ENCODE measurements around the gene GMPR. TPM values are rescaled to one million over a fixed set of nuclear protein-coding genes. Genes with fewer than 3 reads are reported as not detected.
"Not testable (repeated sequence)": the region's sequence is repeated elsewhere in the genome, so short reads cannot be mapped to it uniquely, and the experiment has no call there.

Gene GMPR
- total RNA-seq, 4 donors from 2014 or later = 14.0 to 21.8 (median 15.8) TPM

DNA sequence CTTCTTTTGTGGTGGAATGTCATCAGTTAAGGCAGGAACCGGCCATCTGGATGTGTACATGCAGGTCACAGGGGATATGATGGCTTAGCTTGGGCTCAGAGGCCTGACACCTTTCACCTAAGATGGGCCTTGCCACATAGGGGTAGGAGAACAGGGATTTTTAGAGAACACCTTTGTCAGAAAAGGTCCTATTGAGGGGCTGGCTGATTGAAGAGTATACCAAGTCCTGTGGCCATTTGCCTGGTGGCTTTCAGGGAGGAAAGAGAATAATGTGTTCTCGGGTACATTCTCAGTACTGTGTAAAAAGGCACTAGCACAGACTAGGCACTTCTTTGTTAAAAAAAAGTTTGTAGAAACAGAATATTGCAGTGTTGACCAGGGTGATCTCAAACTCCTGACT lies 26.4 kb downstream of the GMPR start:
- WGBS, 2 donors = 94 to 98% methylated on average over 2 of the region's 2 CpGs
- no peak for DNase-seq (ENCODE audit: low spot score in 2 of 2)
- TF ChIP-seq EP300 (IDR thresholded peaks at IDR 0.05) (no peak), POLR2A (IDR thresholded peaks at IDR 0.05) (no peak)
- TF ChIP-seq, protein P1, sequence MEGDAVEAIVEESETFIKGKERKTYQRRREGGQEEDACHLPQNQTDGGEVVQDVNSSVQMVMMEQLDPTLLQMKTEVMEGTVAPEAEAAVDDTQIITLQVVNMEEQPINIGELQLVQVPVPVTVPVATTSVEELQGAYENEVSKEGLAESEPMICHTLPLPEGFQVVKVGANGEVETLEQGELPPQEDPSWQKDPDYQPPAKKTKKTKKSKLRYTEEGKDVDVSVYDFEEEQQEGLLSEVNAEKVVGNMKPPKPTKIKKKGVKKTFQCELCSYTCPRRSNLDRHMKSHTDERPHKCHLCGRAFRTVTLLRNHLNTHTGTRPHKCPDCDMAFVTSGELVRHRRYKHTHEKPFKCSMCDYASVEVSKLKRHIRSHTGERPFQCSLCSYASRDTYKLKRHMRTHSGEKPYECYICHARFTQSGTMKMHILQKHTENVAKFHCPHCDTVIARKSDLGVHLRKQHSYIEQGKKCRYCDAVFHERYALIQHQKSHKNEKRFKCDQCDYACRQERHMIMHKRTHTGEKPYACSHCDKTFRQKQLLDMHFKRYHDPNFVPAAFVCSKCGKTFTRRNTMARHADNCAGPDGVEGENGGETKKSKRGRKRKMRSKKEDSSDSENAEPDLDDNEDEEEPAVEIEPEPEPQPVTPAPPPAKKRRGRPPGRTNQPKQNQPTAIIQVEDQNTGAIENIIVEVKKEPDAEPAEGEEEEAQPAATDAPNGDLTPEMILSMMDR (IDR thresholded peaks at IDR 0.05) = no peak

DNA sequence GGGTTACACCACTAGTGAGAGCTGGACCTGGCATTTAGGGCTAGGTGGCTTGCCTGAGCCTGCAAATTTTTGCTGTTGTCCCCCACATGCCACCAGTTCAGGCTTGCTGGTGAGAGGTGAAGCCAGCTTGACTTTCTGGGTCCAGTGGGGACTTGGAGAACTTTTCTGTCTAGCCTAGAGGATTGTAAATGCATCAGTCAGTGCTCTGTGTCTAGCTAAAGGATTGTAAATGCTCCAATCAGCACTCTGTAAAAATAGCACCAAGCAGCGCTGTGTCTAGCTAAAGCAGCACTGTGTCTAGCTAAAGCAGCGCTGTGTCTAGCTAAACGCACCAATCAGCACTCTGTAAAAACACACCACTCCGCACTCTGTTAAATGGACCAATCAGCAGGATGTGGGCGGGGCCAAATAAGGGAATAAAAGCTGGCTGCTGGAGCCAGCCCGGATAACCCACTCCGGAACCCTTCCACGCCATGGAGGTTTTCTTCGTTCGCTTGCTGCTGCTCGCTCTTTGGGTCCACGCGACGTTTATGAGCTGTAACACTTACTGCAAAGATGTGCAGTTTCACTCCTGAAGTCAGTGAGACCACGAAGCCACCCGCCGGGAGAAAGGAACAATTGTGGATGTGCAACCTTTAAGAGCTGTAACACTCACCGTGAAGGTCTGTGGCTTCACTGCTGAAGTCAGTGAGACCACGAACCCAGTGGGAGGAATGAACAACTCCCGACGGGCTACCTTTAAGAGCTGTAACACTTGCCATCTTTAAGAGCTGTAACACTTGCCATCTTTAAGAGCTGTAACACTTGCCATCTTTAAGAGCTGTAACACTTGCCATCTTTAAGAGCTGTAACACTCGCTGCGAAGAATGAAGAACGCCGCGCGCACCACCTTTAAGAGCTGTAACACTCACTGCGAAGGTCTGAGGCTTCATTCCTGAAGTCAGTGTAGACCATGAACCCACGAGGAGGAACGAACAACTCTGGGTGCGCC lies 27.3 kb downstream of the GMPR start:
- no peak for DNase-seq (ENCODE audit: low spot score in 2 of 2)
- WGBS, 2 donors = 94 to 96% methylated on average over 31 of the region's 31 CpGs

More for the DNA sequence above, 26.4 kb downstream of the GMPR start:
- no peaks in the 10 kb centered on the region for H3K9me3 ChIP-seq
- no peaks in the 10 kb centered on the region for H3K4me1 ChIP-seq
- peaks cover 0 to 5% (median 0%) of the 10 kb centered on the region in 3 donors for H3K36me3 ChIP-seq
- H3K4me3 ChIP-seq = no peak overlapping the region
- no peak overlapping the region for H3K27ac ChIP-seq
- H3K27me3 ChIP-seq = no peaks in the 10 kb centered on the region

DNA sequence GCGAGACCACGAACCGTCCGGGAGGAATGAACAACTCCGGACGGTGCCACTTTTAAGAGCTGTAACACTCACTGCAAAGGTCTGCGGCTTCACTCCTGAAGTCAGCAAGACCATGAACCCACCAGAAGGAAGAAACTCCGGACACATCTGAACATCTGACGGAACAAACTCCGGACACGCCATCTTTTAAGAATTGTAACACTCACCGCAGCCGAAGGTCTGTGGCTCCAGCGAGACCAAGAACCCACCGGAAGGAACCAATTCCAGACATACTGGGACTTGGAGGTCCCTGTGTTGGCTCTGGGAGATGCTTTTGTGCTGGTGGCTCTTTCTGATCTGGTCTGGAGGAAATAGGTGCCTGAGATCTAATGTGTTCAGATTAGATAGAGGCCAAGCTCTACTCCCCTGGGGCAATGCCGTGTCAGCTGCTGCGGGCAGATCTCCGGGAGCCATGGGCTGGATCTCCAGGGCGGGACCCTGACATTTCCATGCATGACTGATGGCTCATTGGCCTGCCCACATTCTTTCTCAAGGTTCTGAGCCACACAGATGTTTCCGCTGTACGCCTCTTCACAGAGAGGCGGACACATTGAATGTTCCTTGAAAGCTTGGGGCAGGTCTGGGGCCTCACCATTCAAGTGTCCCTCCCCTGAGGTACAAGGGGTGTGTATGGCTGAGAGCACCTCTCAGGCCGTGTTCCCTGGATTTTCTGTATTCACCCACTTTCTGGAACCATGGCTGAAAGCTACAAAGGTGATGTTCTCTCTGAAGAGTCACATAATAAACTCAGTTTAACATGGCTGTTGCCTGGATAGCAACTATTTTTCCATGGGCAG lies 29.3 kb downstream of the GMPR start:
- 94 to 95% methylated on average over 21 to 23 of the region's 23 CpGs for WGBS, 2 donors
- TF ChIP-seq, protein P1 (IDR thresholded peaks at IDR 0.05) = no peak
- TF ChIP-seq POLR2A (IDR thresholded peaks at IDR 0.05) (no peak), EP300 (IDR thresholded peaks at IDR 0.05) (no peak)
- peaks cover 0 to 5% (median 0%) of the 10 kb centered on the region in 3 donors for H3K36me3 ChIP-seq
- peaks cover 0 to 1% (median 0%) of the 10 kb centered on the region in 4 donors for H3K4me1 ChIP-seq
- no peak for DNase-seq (ENCODE audit: low spot score in 2 of 2)
- H3K9me3 ChIP-seq = no peaks in the 10 kb centered on the region
- H3K4me3 ChIP-seq = no peak overlapping the region
- H3K27me3 ChIP-seq = no peaks in the 10 kb centered on the region
- no peak overlapping the region for H3K27ac ChIP-seq

More for the DNA sequence above, 27.3 kb downstream of the GMPR start:
- Histone ChIP-seq H3K27ac (no peak overlapping the region), H3K36me3 (peaks cover 0 to 5% (median 0%) of the 10 kb centered on the region in 3 donors), H3K9me3 (no peaks in the 10 kb centered on the region), H3K4me3 (no peak overlapping the region), H3K4me1 (no peaks in the 10 kb centered on the region), H3K27me3 (no peaks in the 10 kb centered on the region)
- TF ChIP-seq, protein P1 (IDR thresholded peaks at IDR 0.05) = no peak
- TF ChIP-seq POLR2A (IDR thresholded peaks at IDR 0.05) = no peak
- no peak for TF ChIP-seq EP300 (IDR thresholded peaks at IDR 0.05)

DNA sequence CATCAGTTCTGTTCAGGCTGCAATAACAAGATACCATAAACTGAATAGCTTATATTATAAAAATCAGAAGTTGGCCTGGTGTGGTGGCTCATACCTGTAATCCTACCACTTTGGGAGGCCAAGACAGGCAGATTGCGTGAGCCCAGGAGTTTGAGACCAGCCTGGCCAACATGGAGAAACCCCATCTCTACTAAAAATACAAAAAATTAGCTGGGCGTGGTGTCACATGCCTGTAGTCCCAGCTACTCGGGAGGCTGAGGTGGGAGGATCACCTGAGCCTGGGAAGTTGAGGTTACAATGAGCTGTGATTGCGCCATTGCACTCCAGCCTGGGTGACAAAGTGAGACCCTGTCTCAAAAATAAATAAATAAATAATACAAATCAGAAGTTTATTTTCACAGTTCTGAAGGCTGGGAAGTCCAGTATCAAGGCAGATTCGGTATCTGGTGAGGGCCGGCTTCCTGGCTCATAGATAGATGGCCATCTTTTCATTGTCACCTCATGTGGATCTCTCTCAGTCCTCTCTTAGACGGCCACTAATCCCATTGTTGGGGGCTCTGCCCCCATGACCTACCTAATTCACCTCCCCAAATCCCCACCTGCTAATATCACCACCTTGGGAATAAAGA lies 31.2 kb downstream of the GMPR start:
- DNase-seq (ENCODE audit: low spot score in 2 of 2); H3K27ac ChIP-seq; H3K36me3 ChIP-seq; H3K9me3 ChIP-seq; H3K4me3 ChIP-seq; H3K27me3 ChIP-seq: not testable (repeated sequence)
- peaks cover 0 to 10% (median 0%) of the 10 kb centered on the region in 4 donors for H3K4me1 ChIP-seq
- WGBS, 2 donors = 89 to 96% methylated on average over 7 of the region's 7 CpGs

DNA sequence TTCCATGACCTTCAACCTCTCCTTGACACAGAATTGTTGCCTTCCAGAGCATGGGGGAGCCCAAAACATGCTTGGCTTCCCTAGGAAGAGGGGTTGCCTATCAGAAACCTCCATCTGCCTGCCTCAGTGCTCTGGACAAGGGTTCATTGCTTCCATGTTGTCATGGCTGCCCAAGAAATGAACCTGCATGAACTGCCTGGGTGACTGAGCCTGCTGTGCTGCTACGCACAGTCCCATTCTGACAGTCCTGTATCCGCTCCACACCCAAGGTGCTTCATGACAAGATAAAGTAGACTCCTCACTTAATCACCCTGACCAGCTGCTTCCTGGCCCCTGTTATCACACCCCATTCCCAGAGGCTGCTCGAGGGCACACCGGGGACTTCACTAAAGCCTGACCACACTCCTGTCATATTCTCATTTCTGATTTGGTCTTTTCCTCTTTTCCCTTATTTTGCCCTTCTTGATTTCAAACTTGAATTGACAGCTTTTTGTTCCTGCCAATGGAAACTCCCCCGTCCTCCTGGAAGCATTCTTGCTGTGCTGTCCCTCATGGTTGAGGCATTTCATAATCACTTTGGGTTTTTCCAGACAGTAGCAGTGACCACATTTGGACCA lies 31.9 kb downstream of the GMPR start:
- DNase-seq (ENCODE audit: low spot score in 2 of 2) = no peak
- Histone ChIP-seq H3K4me1 (peaks cover 0 to 10% (median 0%) of the 10 kb centered on the region in 4 donors), H3K4me3 (no peak overlapping the region), H3K36me3 (peaks cover 0 to 5% (median 0%) of the 10 kb centered on the region in 3 donors), H3K9me3 (no peaks in the 10 kb centered on the region), H3K27ac (no peak overlapping the region), H3K27me3 (no peaks in the 10 kb centered on the region)
- TF ChIP-seq POLR2A (IDR thresholded peaks at IDR 0.05) (no peak), EP300 (IDR thresholded peaks at IDR 0.05) (no peak)
- TF ChIP-seq, protein P1 (IDR thresholded peaks at IDR 0.05) = no peak
- WGBS, 2 donors = 91 to 94% methylated on average over 5 of the region's 5 CpGs
